CD14-positive monocyte (primary cell): ENCODE results near the gene TRIM67. TPM values are rescaled to one million over a fixed set of nuclear protein-coding genes. Genes with fewer than 3 reads are reported as not detected.

Source experiments
- DNase-seq, 3 donors: peaks; one replicate each; pipeline ENCODE4 v3.0.0-alpha.2; 2011 to 2022
- H2AFZ ChIP-seq: 2 replicates; pipeline ENCODE4 v1.6.0; 2012; ENCODE audit warnings: mild to moderate bottlenecking, low read depth, low read length, inconsistent platforms; ENCODE audit not compliant: insufficient read depth, poor library complexity, severe bottlenecking
- H3K27ac ChIP-seq, 2 donors: 1 replicate in 1 of 2; 2 replicates in 1 of 2; pipeline ENCODE4 v1.5.1; 2012 to 2013; ENCODE audit warnings: low read length in 2 of 2, control low read depth in 1 of 2, inconsistent platforms in 1 of 2, low read depth in 1 of 2, mild to moderate bottlenecking in 1 of 2
- H3K27me3 ChIP-seq, 2 donors: one replicate each; pipeline versions ENCODE4 v1.6.0 to v1.6.1; 2011 to 2013; ENCODE audit warnings: low read length in 2 of 2; ENCODE audit not compliant: control insufficient read depth in 2 of 2, insufficient read depth in 2 of 2
- H3K36me3 ChIP-seq, 2 donors: replicated peaks in 1 of 2; 1 replicate in 1 of 2; 2 replicates in 1 of 2; pipeline versions ENCODE4 v1.5.1 to v1.6.1; 2012 to 2013; ENCODE audit warnings: low read length in 2 of 2, control low read depth in 1 of 2, inconsistent platforms in 1 of 2, mild to moderate bottlenecking in 1 of 2; ENCODE audit not compliant: insufficient read depth in 2 of 2, control insufficient read depth in 1 of 2
- H3K4me1 ChIP-seq, 2 donors: 1 replicate in 1 of 2; 2 replicates in 1 of 2; pipeline versions ENCODE4 v1.5.1 to v1.6.1; 2012 to 2013; ENCODE audit warnings: low read length in 2 of 2, control low read depth in 1 of 2, inconsistent platforms in 1 of 2, mild to moderate bottlenecking in 1 of 2, moderate library complexity in 1 of 2; ENCODE audit not compliant: insufficient read depth in 2 of 2, control insufficient read depth in 1 of 2
- H3K4me2 ChIP-seq: replicated peaks from 2 replicates; pipeline ENCODE3; 2012; ENCODE audit warnings: low read length, moderate library complexity, mild to moderate bottlenecking; ENCODE audit not compliant: poor library complexity, severe bottlenecking; ENCODE audit errors: extremely low read depth
- H3K4me3 ChIP-seq, 3 experiments: fragments of 200-600 bp in 1 of 3; sonication (generic) in 1 of 3; replicated peaks in 1 of 3; 1 replicate in 2 of 3; 2 replicates in 1 of 3; pipeline ENCODE4 v1.5.1; 2011 to 2013; ENCODE audit warnings: low read length in 3 of 3, mild to moderate bottlenecking in 3 of 3, control low read depth in 2 of 3, low read depth in 2 of 3, inconsistent platforms in 1 of 3, moderate library complexity in 1 of 3
- H3K79me2 ChIP-seq: 2 replicates; pipeline ENCODE4 v1.6.0; 2012; ENCODE audit warnings: mild to moderate bottlenecking, control low read depth, inconsistent platforms, low read length, moderate library complexity; ENCODE audit not compliant: insufficient read depth
- H3K9ac ChIP-seq: 2 replicates; pipeline ENCODE4 v1.6.0; 2017; ENCODE audit warnings: low read length, mild to moderate bottlenecking; ENCODE audit not compliant: insufficient read depth, poor library complexity, severe bottlenecking
- H3K9me3 ChIP-seq, 2 donors: replicated peaks in 1 of 2; 1 replicate in 1 of 2; 2 replicates in 1 of 2; pipeline versions ENCODE4 v1.5.1 to v1.6.1; 2012 to 2013; ENCODE audit warnings: low read length in 2 of 2, control low read depth in 1 of 2; ENCODE audit not compliant: control insufficient read depth in 1 of 2, insufficient read depth in 1 of 2
- H4K20me1 ChIP-seq: 2 replicates; pipeline ENCODE4 v1.6.0; 2012; ENCODE audit warnings: mild to moderate bottlenecking, low read length, control low read depth, moderate library complexity; ENCODE audit not compliant: insufficient read depth
- H3K27ac Mint-ChIP-seq, 7 donors: one replicate each; pipeline ENCODE4 v1.8.0; 2020; ENCODE audit warnings: mild to moderate bottlenecking in 7 of 7, mixed read lengths in 7 of 7, moderate library complexity in 6 of 7, inconsistent platforms in 2 of 7
- H3K27me3 Mint-ChIP-seq, 3 donors: one replicate each; pipeline ENCODE4 v1.8.0; 2021 to 2022; ENCODE audit warnings: low read depth in 3 of 3, mild to moderate bottlenecking in 3 of 3, mixed read lengths in 3 of 3, moderate library complexity in 3 of 3, inconsistent platforms in 1 of 3
- H3K36me3 Mint-ChIP-seq, 2 donors: one replicate each; pipeline ENCODE4 v1.8.0; 2020; ENCODE audit warnings: mixed read lengths in 2 of 2, inconsistent platforms in 1 of 2, mild to moderate bottlenecking in 1 of 2
- H3K4me1 Mint-ChIP-seq: one replicate; pipeline ENCODE4 v1.8.0; 2020; ENCODE audit warnings: mild to moderate bottlenecking, mixed read lengths
- H3K4me3 Mint-ChIP-seq, 2 donors: one replicate each; pipeline ENCODE4 v1.8.0; 2020; ENCODE audit warnings: mild to moderate bottlenecking in 2 of 2, mixed read lengths in 2 of 2, moderate library complexity in 1 of 2
- H3K9me3 Mint-ChIP-seq, 7 donors: one replicate each; pipeline ENCODE4 v1.8.0; 2020 to 2022; ENCODE audit warnings: mixed read lengths in 7 of 7, mild to moderate bottlenecking in 6 of 7, moderate library complexity in 6 of 7, inconsistent platforms in 2 of 7
- WGBS: methylation state at CpG from one replicate; pipeline ENCODE4 v1.1.5; 2013; ENCODE audit warnings: missing lambda C conversion rate; ENCODE audit not compliant: insufficient coverage; 5-methylcytosine and 5-hydroxymethylcytosine counted together
- intact Hi-C, 2 donors: fragments of 100-400 bp; cut with micrococcal nuclease; formaldehyde crosslinking; loops; one replicate each; pipeline versions ENCODE4 v1.15.0 to v1.15.1; 2023
- polyA plus RNA-seq, 3 donors: library from polyadenylated mRNA; depleted of rRNA in 1 of 3; unstranded in 2 of 3; stranded (reverse) in 1 of 3; fragments of 300-500 nt in 2 of 3; fragments of >200 nt in 1 of 3; fragmentation: Illumina TruSeq in 2 of 3; gene quantifications; 1 replicate in 2 of 3; 2 replicates in 1 of 3; pipeline ENCODE4 v1.2.3, GENCODE V29; 2012 to 2021
- TF ChIP-seq, protein P1 (sequence below): fragments of 200-600 bp; IDR thresholded peaks from one replicate; pipeline ENCODE4 v1.8.0; 2022; ENCODE audit warnings: antibody characterized with exemption, mild to moderate bottlenecking

Gene TRIM67
- polyA plus RNA-seq, 3 donors = not detected

DNA sequence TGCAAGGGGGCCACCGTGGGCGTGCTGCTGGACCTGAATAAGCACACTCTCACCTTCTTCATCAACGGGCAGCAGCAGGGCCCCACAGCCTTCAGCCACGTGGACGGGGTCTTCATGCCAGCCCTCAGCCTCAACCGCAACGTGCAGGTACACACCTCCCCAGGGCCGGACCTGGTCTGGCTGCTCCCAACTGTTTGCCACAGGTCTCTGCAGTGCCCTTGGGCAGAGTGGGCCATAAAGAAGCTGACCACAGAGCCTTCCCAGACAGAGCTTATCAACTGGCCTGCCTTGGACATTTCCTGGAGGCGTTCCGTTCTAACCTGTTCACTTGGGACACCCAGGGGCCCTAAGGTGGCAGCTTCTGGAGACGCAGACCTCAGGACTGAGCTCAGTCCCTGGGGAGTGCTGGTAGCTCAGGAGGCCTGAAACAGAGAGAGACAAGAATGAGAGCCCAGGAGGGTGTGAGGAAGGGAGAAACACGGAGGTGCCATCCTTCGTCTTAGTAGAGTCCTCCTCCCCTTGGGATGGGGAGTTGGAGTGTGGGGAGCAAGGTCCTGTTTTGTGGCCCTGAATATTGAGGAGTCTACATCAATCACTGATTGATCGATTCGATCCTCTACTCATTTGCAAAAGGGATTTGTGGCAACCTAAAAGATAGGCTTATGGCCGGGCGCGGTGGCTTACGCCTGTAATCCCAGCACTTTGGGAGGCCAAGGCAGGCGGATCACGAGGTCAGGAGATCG, 52.1 kb downstream of the TRIM67 start:
- intact Hi-C loops = loop anchor here in 1 of 2 donors (5.0 kb wide), 1 partner anchor 297 kb away; no protein-coding TSS in a partner anchor
- TF ChIP-seq, protein P1, sequence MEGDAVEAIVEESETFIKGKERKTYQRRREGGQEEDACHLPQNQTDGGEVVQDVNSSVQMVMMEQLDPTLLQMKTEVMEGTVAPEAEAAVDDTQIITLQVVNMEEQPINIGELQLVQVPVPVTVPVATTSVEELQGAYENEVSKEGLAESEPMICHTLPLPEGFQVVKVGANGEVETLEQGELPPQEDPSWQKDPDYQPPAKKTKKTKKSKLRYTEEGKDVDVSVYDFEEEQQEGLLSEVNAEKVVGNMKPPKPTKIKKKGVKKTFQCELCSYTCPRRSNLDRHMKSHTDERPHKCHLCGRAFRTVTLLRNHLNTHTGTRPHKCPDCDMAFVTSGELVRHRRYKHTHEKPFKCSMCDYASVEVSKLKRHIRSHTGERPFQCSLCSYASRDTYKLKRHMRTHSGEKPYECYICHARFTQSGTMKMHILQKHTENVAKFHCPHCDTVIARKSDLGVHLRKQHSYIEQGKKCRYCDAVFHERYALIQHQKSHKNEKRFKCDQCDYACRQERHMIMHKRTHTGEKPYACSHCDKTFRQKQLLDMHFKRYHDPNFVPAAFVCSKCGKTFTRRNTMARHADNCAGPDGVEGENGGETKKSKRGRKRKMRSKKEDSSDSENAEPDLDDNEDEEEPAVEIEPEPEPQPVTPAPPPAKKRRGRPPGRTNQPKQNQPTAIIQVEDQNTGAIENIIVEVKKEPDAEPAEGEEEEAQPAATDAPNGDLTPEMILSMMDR = no peak
- H2AFZ ChIP-seq = no peak overlapping the region
- Mint-ChIP-seq H3K4me3 (peak overlapping the region in 1 of 2 donors; percentile 24), H3K9me3 (no peaks in the 10 kb centered on the region), H3K4me1 (peaks cover 7% of the 10 kb centered on the region), H3K36me3 (no peaks in the 10 kb centered on the region), H3K27ac (no peak overlapping the region), H3K27me3 (peaks cover 7 to 17% (median 11%) of the 10 kb centered on the region in 3 donors)
- WGBS = 98% methylated on average over 11 of the region's 22 CpGs
- no peak overlapping the region for H3K27ac ChIP-seq
- no peak overlapping the region for H3K4me3 ChIP-seq
- peaks cover 4 to 5% of the 10 kb centered on the region in 2 donors for H3K4me1 ChIP-seq
- H4K20me1 ChIP-seq = no peaks in the 10 kb centered on the region
- no peak for DNase-seq
- H3K36me3 ChIP-seq = no peaks in the 10 kb centered on the region
- H3K79me2 ChIP-seq = no peaks in the 10 kb centered on the region
- peaks cover 0 to 3% of the 10 kb centered on the region in 2 donors for H3K27me3 ChIP-seq
- no peak overlapping the region for H3K9ac ChIP-seq
- H3K9me3 ChIP-seq = no peaks in the 10 kb centered on the region
- no peak overlapping the region for H3K4me2 ChIP-seq

DNA sequence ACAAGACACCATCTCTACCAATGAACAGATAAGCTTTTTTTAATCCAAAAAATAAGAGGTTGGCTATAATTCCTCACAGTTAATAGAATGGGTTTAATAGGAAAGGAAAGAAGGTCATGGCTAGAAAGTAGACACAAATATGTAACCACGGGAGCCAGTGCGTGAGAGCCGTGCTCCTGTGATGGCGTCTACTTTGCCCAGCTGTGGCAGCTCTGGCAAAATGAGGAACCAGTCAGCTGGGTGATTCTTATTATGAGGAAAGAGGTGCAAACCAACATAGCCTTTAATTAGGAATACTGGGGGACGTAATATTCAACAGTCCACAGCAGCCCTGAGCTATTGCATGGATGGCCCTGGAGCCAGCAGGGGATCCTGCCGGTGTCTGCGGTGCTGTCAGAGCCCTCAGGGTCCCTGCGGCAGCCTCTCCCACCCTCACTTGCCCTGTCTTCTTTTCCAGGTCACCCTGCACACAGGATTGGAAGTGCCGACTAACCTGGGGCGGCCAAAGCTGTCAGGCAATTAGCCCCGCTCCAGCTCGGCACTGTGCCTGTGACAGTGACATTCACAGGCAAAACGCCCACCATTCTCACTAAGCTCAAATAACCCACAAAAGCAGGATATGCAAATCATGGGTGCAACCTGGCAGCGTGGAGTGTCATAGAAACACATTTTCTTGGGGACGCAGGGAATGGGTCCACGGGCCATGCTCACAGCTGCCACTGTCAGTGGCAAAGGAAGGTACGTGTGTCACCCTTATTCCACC, 53.2 kb downstream of the TRIM67 start:
- Histone ChIP-seq H2AFZ (no peak overlapping the region), H3K79me2 (no peaks in the 10 kb centered on the region), H3K4me2 (no peak overlapping the region), H3K27ac (no peak overlapping the region), H3K9ac (no peak overlapping the region), H3K9me3 (no peaks in the 10 kb centered on the region), H3K4me3 (no peak overlapping the region), H3K36me3 (no peaks in the 10 kb centered on the region), H3K4me1 (peaks cover 4 to 5% of the 10 kb centered on the region in 2 donors), H3K27me3 (peaks cover 0 to 3% of the 10 kb centered on the region in 2 donors), H4K20me1 (no peaks in the 10 kb centered on the region)
- TF ChIP-seq, protein P1 = no peak
- intact Hi-C loops = loop anchor here in 1 of 2 donors (5.0 kb wide), 1 partner anchor 298 kb away; no protein-coding TSS in a partner anchor
- H3K27ac Mint-ChIP-seq = peak overlapping the region in 1 of 7 donors; percentile 37
- WGBS = 55% methylated on average over 16 of the region's 17 CpGs
- peak in 2 of 3 donors; percentile 26 to 41 for DNase-seq
- H3K4me1 Mint-ChIP-seq = peaks cover 7% of the 10 kb centered on the region
- H3K4me3 Mint-ChIP-seq = no peak overlapping the region
- H3K27me3 Mint-ChIP-seq = peaks cover 7 to 17% (median 11%) of the 10 kb centered on the region in 3 donors
- no peaks in the 10 kb centered on the region for H3K9me3 Mint-ChIP-seq
- H3K36me3 Mint-ChIP-seq = no peaks in the 10 kb centered on the region
